ENCODE measurements around the gene GTSE1.
"Not testable (repeated sequence)": the region's sequence is repeated elsewhere in the genome, so short reads cannot be mapped to it uniquely, and the experiment has no call there.

Gene GTSE1

GRCh38 chr22:46296257-46297150, at the start of gene GTSE1:
Gene GTSE1 (plus strand): TSS chr22:46296870. CDS start chr22:46297401, 531 bp downstream.
- peak; percentile 99 for DNase-seq (ENCODE audit: low spot score)

- no peak for DNase-seq (ENCODE audit: low spot score)
These were observed 49.2 kb upstream of the GTSE1 start for GRCh38 chr22:46247443-46247975.

- peak; percentile 94 for DNase-seq (ENCODE audit: low spot score)
These were observed 46.5 kb upstream of the GTSE1 start, which contains the start of gene CDPF1 for GRCh38 chr22:46250035-46250782. Gene CDPF1 (minus strand): TSS chr22:46250293. CDS start chr22:46248284, 2,009 bp downstream.

GRCh38 chr22:46250783-46251125, 45.9 kb upstream of the GTSE1 start:
- DNase-seq (ENCODE audit: low spot score), result peak; percentile 20

GRCh38 chr22:46251266-46251665, 45.4 kb upstream of the GTSE1 start:
- DNase-seq (ENCODE audit: low spot score), result no peak

- DNase-seq (ENCODE audit: low spot score), result no peak
These were observed 44.8 kb upstream of the GTSE1 start for GRCh38 chr22:46251816-46252380.

- no peak for DNase-seq (ENCODE audit: low spot score)
These were observed 40.2 kb upstream of the GTSE1 start for GRCh38 chr22:46256358-46256958.

GRCh38 chr22:46259374-46259773, 37.3 kb upstream of the GTSE1 start:
- DNase-seq (ENCODE audit: low spot score), result no peak

- DNase-seq (ENCODE audit: low spot score), result no peak
These were observed 36.6 kb upstream of the GTSE1 start for GRCh38 chr22:46260038-46260437.

GRCh38 chr22:46262449-46263215, 34.0 kb upstream of the GTSE1 start:
- peak; percentile 37 for DNase-seq (ENCODE audit: low spot score)

- DNase-seq (ENCODE audit: low spot score), result no peak
These were observed 33.5 kb upstream of the GTSE1 start, which contains the start of gene PKDREJ for GRCh38 chr22:46263216-46263590. Gene PKDREJ (minus strand): TSS chr22:46263343. CDS start chr22:46263322, 21 bp downstream.

GRCh38 chr22:46264520-46264919, 32.1 kb upstream of the GTSE1 start:
- DNase-seq (ENCODE audit: low spot score), result not testable (repeated sequence)

- not testable (repeated sequence) for DNase-seq (ENCODE audit: low spot score)
These were observed 31.0 kb upstream of the GTSE1 start for GRCh38 chr22:46265627-46266026.

GRCh38 chr22:46267431-46268279, 29.0 kb upstream of the GTSE1 start, which contains the start of gene TTC38:
Gene TTC38 (plus strand): TSS chr22:46268008. CDS start chr22:46268040, 32 bp downstream.
- peak; percentile 81 for DNase-seq (ENCODE audit: low spot score)

- no peak for DNase-seq (ENCODE audit: low spot score)
These were observed 27.1 kb upstream of the GTSE1 start for GRCh38 chr22:46269564-46269963.

GRCh38 chr22:46272196-46272595, 24.5 kb upstream of the GTSE1 start:
- no peak for DNase-seq (ENCODE audit: low spot score)

GRCh38 chr22:46272762-46273431, 23.8 kb upstream of the GTSE1 start:
- DNase-seq (ENCODE audit: low spot score), result no peak

GRCh38 chr22:46273432-46274148, 23.1 kb upstream of the GTSE1 start:
- DNase-seq (ENCODE audit: low spot score), result no peak

- no peak for DNase-seq (ENCODE audit: low spot score)
These were observed 22.3 kb upstream of the GTSE1 start for GRCh38 chr22:46274381-46274780.
